C4-2B (cell line): ENCODE results near the gene HRH2.

Experiments
- CTCF ChIP-seq: fragments of 450-650 bp; conservative IDR thresholded peaks from 2 replicates; pipeline ENCODE4 v1.5.1; 2017; ENCODE audit warnings: mild to moderate bottlenecking
- ZFX ChIP-seq: fragments of 450-650 bp; IDR thresholded peaks from 2 replicates; pipeline ENCODE4 v1.6.1; 2017

- TF ChIP-seq CTCF (no peak), ZFX (no peak)
Observed at GRCh38 chr5:175646251-175646650, 11.6 kb upstream of the HRH2 start.
